ENCODE measurements around the gene RD3L. TPM values are rescaled to one million over a fixed set of nuclear protein-coding genes. Genes with fewer than 3 reads are reported as not detected.

The RD3L gene
- total and polyA plus RNA-seq, 4 donors = 0.08 TPM; not detected in 3

DNA sequence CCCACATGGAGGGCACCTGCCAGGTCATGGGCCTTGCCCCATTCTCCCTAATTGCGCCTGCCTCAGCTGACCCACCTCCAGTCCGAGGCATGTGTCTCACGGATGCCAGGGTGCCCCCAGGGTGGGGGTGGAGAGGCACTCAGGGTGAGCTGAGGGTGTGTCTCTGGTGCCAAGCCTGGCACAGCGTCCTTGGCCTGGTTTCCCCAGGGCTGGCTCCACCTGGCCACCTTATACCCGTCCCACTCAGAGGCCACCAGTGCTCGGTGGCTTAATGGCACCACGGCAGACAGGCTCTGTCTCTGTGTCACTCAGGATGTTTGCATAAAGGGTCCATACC is 47.6 kb downstream of the RD3L start:
- Histone ChIP-seq H3K4me3 (no peak overlapping the region), H3K9ac (ENCODE audit: insufficient read depth in 1 of 2, low read length in 2 of 2) (no peak overlapping the region), H3K36me3 (ENCODE audit: control insufficient read depth in 4 of 4, insufficient read depth in 4 of 4, low read length in 4 of 4) (no peaks in the 10 kb centered on the region), H3K27me3 (ENCODE audit: control insufficient read depth in 3 of 3, insufficient read depth in 3 of 3, low read length in 2 of 3) (no peaks in the 10 kb centered on the region), H3K4me1 (ENCODE audit: control insufficient read depth in 5 of 5, insufficient read depth in 5 of 5, low read length in 5 of 5) (peaks cover 0 to 14% (median 4%) of the 10 kb centered on the region in 5 donors), H3K9me3 (ENCODE audit: control insufficient read depth in 4 of 4, insufficient read depth in 3 of 4, low read length in 3 of 4) (no peaks in the 10 kb centered on the region), H3K27ac (ENCODE audit: low read depth in 1 of 2, low read length in 1 of 2) (no peak overlapping the region)
- no peak for ATAC-seq (ENCODE audit: insufficient read depth, low FRiP score)
- 75 to 79% methylated on average over 7 of the region's 7 CpGs for WGBS, 2 donors
- no peak for DNase-seq
- TF ChIP-seq, protein P1, sequence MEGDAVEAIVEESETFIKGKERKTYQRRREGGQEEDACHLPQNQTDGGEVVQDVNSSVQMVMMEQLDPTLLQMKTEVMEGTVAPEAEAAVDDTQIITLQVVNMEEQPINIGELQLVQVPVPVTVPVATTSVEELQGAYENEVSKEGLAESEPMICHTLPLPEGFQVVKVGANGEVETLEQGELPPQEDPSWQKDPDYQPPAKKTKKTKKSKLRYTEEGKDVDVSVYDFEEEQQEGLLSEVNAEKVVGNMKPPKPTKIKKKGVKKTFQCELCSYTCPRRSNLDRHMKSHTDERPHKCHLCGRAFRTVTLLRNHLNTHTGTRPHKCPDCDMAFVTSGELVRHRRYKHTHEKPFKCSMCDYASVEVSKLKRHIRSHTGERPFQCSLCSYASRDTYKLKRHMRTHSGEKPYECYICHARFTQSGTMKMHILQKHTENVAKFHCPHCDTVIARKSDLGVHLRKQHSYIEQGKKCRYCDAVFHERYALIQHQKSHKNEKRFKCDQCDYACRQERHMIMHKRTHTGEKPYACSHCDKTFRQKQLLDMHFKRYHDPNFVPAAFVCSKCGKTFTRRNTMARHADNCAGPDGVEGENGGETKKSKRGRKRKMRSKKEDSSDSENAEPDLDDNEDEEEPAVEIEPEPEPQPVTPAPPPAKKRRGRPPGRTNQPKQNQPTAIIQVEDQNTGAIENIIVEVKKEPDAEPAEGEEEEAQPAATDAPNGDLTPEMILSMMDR (IDR thresholded peaks at IDR 0.05; ENCODE audit: control extremely low read depth, extremely low read depth) = no peak

DNA sequence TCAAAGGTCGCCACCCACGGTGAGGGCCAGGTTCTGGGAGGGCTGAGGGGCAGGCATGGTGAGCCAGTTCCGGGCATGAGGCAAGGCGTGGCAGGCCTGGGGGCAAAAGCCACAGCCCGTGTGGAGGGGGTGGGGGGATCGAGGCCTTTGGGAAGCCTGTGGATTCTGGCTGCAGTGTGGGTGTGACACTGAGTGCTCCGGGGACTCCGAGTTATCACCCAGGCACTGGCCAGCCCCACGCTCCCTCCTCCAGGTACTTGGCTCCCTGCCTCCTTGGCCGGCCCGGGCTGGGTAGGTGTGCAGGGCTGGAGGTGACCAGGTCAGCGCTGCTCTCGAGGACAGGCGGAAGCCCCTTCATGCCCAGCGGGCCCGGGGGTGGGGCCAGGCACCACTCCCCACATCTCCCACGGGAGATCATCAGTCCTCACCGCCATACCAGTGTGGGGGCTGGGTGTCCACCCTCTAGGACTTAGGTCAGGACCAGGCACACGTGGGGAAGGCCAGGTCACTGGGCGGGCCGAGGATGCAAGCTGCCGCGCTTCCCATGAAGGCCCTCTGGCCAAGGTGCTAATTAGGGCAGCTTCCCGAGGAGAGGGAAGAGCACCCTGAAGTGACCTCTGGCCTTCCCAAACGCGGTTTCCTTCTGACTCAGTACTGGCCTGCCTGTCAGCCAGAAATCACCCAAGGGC is 48.2 kb downstream of the RD3L start:
- Histone ChIP-seq H3K4me1 (ENCODE audit: control insufficient read depth in 5 of 5, insufficient read depth in 5 of 5, low read length in 5 of 5) (peaks cover 0 to 17% (median 8%) of the 10 kb centered on the region in 5 donors), H3K9me3 (ENCODE audit: control insufficient read depth in 4 of 4, insufficient read depth in 3 of 4, low read length in 3 of 4) (no peaks in the 10 kb centered on the region), H3K36me3 (ENCODE audit: control insufficient read depth in 4 of 4, insufficient read depth in 4 of 4, low read length in 4 of 4) (no peaks in the 10 kb centered on the region), H3K27ac (ENCODE audit: low read depth in 1 of 2, low read length in 1 of 2) (no peak overlapping the region), H3K4me3 (no peak overlapping the region), H3K27me3 (ENCODE audit: control insufficient read depth in 3 of 3, insufficient read depth in 3 of 3, low read length in 2 of 3) (no peaks in the 10 kb centered on the region), H3K9ac (ENCODE audit: insufficient read depth in 1 of 2, low read length in 2 of 2) (no peak overlapping the region)
- ATAC-seq (ENCODE audit: insufficient read depth, low FRiP score) = no peak
- TF ChIP-seq, protein P1 (IDR thresholded peaks at IDR 0.05; ENCODE audit: control extremely low read depth, extremely low read depth) = no peak
- WGBS, 2 donors = 76 to 85% methylated on average over 26 of the region's 26 CpGs
- no peak for DNase-seq

GRCh38 chr14:103892247-103892646 is 50.1 kb downstream of the RD3L start:
- 92 to 94% methylated on average over 8 of the region's 8 CpGs for WGBS, 2 donors
- no peak for ATAC-seq (ENCODE audit: insufficient read depth, low FRiP score)
- H3K9ac ChIP-seq (ENCODE audit: insufficient read depth in 1 of 2, low read length in 2 of 2) = no peak overlapping the region
- H3K27ac ChIP-seq (ENCODE audit: low read depth in 1 of 2, low read length in 1 of 2) = no peak overlapping the region
- no peaks in the 10 kb centered on the region for H3K9me3 ChIP-seq (ENCODE audit: control insufficient read depth in 4 of 4, insufficient read depth in 3 of 4, low read length in 3 of 4)
- no peaks in the 10 kb centered on the region for H3K27me3 ChIP-seq (ENCODE audit: control insufficient read depth in 3 of 3, insufficient read depth in 3 of 3, low read length in 2 of 3)
- peaks cover 0 to 19% (median 8%) of the 10 kb centered on the region in 5 donors for H3K4me1 ChIP-seq (ENCODE audit: control insufficient read depth in 5 of 5, insufficient read depth in 5 of 5, low read length in 5 of 5)
- DNase-seq = no peak
- TF ChIP-seq, protein P1 (IDR thresholded peaks at IDR 0.05; ENCODE audit: control extremely low read depth, extremely low read depth) = no peak
- H3K36me3 ChIP-seq (ENCODE audit: control insufficient read depth in 4 of 4, insufficient read depth in 4 of 4, low read length in 4 of 4) = no peaks in the 10 kb centered on the region
- no peak overlapping the region for H3K4me3 ChIP-seq

Measured in lung (tissue), 12 donors.